Putamen (tissue), 1 donor: ENCODE data around the gene FKBP5.
"Not testable (repeated sequence)": the region's sequence is repeated elsewhere in the genome, so short reads cannot be mapped to it uniquely, and the experiment has no call there.

ENCODE experiments used
- DNase-seq: peaks from one replicate; pipeline ENCODE4 v3.0.0-alpha.2; 2016; ENCODE audit warnings: low spot score

Gene FKBP5

GRCh38 chr6:35723587-35723986, 34.9 kb upstream of the FKBP5 start:
- DNase-seq, result no peak

- no peak for DNase-seq
Observed at GRCh38 chr6:35722121-35722761, 33.5 kb upstream of the FKBP5 start.

- peak; percentile 56 for DNase-seq
Observed at GRCh38 chr6:35719830-35720733, 31.4 kb upstream of the FKBP5 start.

- DNase-seq, result no peak
Observed at GRCh38 chr6:35719404-35719829, 30.7 kb upstream of the FKBP5 start.

- no peak for DNase-seq
Observed at GRCh38 chr6:35718911-35719381, 30.2 kb upstream of the FKBP5 start.

- DNase-seq, result no peak
Observed at GRCh38 chr6:35718375-35718736, 29.6 kb upstream of the FKBP5 start.

- DNase-seq, result no peak
Observed at GRCh38 chr6:35717449-35718374, 29.0 kb upstream of the FKBP5 start.

GRCh38 chr6:35716798-35717197, 28.1 kb upstream of the FKBP5 start:
- no peak for DNase-seq

- peak; percentile 55 for DNase-seq
Observed at GRCh38 chr6:35713006-35713767, 24.5 kb upstream of the FKBP5 start.

GRCh38 chr6:35711731-35712130, 23.0 kb upstream of the FKBP5 start:
- no peak for DNase-seq

GRCh38 chr6:35710241-35710847, 21.6 kb upstream of the FKBP5 start:
- DNase-seq, result no peak

- no peak for DNase-seq
Observed at GRCh38 chr6:35708585-35708984, 19.9 kb upstream of the FKBP5 start.

GRCh38 chr6:35707714-35708407, 19.1 kb upstream of the FKBP5 start:
- no peak for DNase-seq

- no peak for DNase-seq
Observed at GRCh38 chr6:35706468-35706867, 17.8 kb upstream of the FKBP5 start.

GRCh38 chr6:35703554-35703953, 14.8 kb upstream of the FKBP5 start:
- DNase-seq, result no peak

- DNase-seq, result no peak
Observed at GRCh38 chr6:35698858-35699257, 10.1 kb upstream of the FKBP5 start.

GRCh38 chr6:35698430-35698829, 9.7 kb upstream of the FKBP5 start:
- DNase-seq, result not testable (repeated sequence)

GRCh38 chr6:35694462-35694861, 5.7 kb upstream of the FKBP5 start:
- DNase-seq, result no peak

- peak; percentile 32 for DNase-seq
Observed at GRCh38 chr6:35691027-35691824, 2.5 kb upstream of the FKBP5 start.

GRCh38 chr6:35690484-35690883, 1.8 kb upstream of the FKBP5 start:
- no peak for DNase-seq
